ENCODE measurements around the gene BUD23. TPM values are rescaled to one million over a fixed set of nuclear protein-coding genes. Genes with fewer than 3 reads are reported as not detected.

The BUD23 gene
- total RNA-seq, 1 experiment from 2014 or later, result 78.1 TPM

DNA sequence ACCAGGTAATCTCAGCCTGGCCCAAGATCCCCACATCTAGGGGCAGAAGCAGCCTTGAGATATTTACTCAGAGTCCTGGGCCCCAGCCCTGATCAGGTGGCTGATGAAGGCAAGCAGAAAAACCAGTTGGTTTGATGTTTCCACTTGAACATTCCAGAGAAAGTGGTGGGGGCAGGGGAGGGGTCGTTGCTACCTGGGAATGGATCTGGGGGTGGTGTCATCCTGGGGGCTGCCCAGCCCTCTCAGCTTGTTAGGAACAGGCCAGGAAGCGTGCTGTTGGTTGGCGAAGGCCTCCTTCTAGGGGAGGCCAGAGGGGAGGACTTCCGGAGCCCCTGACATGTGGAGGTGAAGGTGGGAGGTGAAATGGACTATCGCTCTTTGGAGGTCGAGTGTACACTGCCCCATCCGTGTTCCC lies 58.9 kb downstream of the BUD23 start:
- Histone ChIP-seq H2AK5ac (ENCODE audit: insufficient read length, low read length) (peak overlapping the region; percentile 13), H3K4me2 (ENCODE audit: insufficient read depth, insufficient read length, low read length) (peak overlapping the region; percentile 17), H2BK15ac (ENCODE audit: low read depth, low read length) (no peak overlapping the region), H2BK5ac (ENCODE audit: insufficient read length, low read length) (peak overlapping the region; percentile 7), H2BK12ac (ENCODE audit: insufficient read length, low read depth, low read length) (peak overlapping the region; percentile 92), H3K23ac (ENCODE audit: insufficient read length, low read depth, low read length) (no peak overlapping the region), H4K20me1 (ENCODE audit: control insufficient read depth, insufficient read depth, insufficient read length) (no peaks in the 10 kb centered on the region), H4K8ac (replicated peaks; ENCODE audit: insufficient read length, low read depth, low read length) (peak overlapping the region; percentile 40), H3K4me1 (ENCODE audit: insufficient read depth, low read length) (peaks cover 8% of the 10 kb centered on the region; the same call in 1 of the 2 replicates), H3K9ac (ENCODE audit: extremely low read depth, insufficient read length, low read length) (peak overlapping the region; percentile 36), H3K18ac (ENCODE audit: insufficient read length, low read depth, low read length) (peak overlapping the region; percentile 98), H3K27me3 (ENCODE audit: insufficient read depth, low read length) (no peaks in the 10 kb centered on the region; the same call in 1 of the 2 replicates), H3K14ac (ENCODE audit: insufficient read depth, low read length) (peak overlapping the region; percentile 96), H3K56ac (ENCODE audit: insufficient read length, low read depth, low read length) (no peak overlapping the region), H3T11ph (ENCODE audit: low read length) (peak overlapping the region; percentile 86), H2AFZ (ENCODE audit: low read length) (no peak overlapping the region), H3K23me2 (ENCODE audit: insufficient read length, low read depth, low read length, poor library complexity, severe bottlenecking) (peaks cover 10% of the 10 kb centered on the region), H3K79me1 (ENCODE audit: insufficient read depth, low read depth, low read length, poor library complexity, severe bottlenecking) (no peaks in the 10 kb centered on the region), H2BK20ac (ENCODE audit: low read depth, low read length, poor library complexity, severe bottlenecking) (no peak overlapping the region), H3K9me3 (ENCODE audit: control insufficient read depth, low read depth, low read length) (no peaks in the 10 kb centered on the region), H3K27ac (ENCODE audit: insufficient read length, low read depth, low read length) (no peak overlapping the region), H3K79me2 (ENCODE audit: insufficient read depth, low read length) (no peaks in the 10 kb centered on the region), H4K5ac (ENCODE audit: insufficient read length, low read depth, low read length) (peak overlapping the region; percentile 96), H2BK120ac (ENCODE audit: low read depth, low read length, poor library complexity, severe bottlenecking) (peak overlapping the region; percentile 84), H4K91ac (ENCODE audit: insufficient read length, low read depth, low read length) (peak overlapping the region; percentile 93), H3K4ac (ENCODE audit: low read depth, low read length) (peak overlapping the region; percentile 85)
- WGBS (ENCODE audit: extremely low coverage, insufficient read length, low lambda C conversion rate), result no CpG with 5 or more reads among the region's 7 CpGs
- peaks cover 15% of the 10 kb centered on the region for H3K27me3 Mint-ChIP-seq (ENCODE audit: low read depth)
- TF ChIP-seq CTCF (conservative IDR thresholded peaks at IDR 0.05), result peak; percentile 32; the same call in 1 of the 3 replicates
- H3K27ac Mint-ChIP-seq, result peak overlapping the region; percentile 93 to 100 (median 99)
- peak overlapping the region; percentile 37 to 67 for H3K4me3 Mint-ChIP-seq
- H3K9me3 Mint-ChIP-seq, result peaks cover 0 to 2% of the 10 kb centered on the region in 2 experiments; a peak in 1 of 5 replicates
- peak; percentile 80 for DNase-seq
- peaks cover 36 to 47% of the 10 kb centered on the region in 2 experiments for H3K4me1 Mint-ChIP-seq
- H3K36me3 Mint-ChIP-seq (ENCODE audit: insufficient read depth in 1 of 3, low read depth in 3 of 3), result peaks cover 0 to 8% (median 0%) of the 10 kb centered on the region in 3 experiments; a peak in 4 of 7 replicates
